B cell (primary cell): ENCODE measurements around the gene LAPTM4A. TPM values are rescaled to one million over a fixed set of nuclear protein-coding genes. Genes with fewer than 3 reads are reported as not detected.

Experiments used
- ATAC-seq: fragments of 200-7000 bp; cut with Tn5 transposase; one replicate; pipeline ENCODE4 v1.10.0; 2021; ENCODE audit warnings: low read depth, mild to moderate bottlenecking, moderate number of reproducible peaks, moderate library complexity
- CTCF ChIA-PET: fragments of 350-600 bp; sonication (Branson Sonifier 250); formaldehyde crosslinking; loops from one replicate; lab custom pipeline; 2021; ENCODE audit warnings: antibody characterized with exemption, inconsistent platforms; lab: Charles Lee
- POLR2A ChIA-PET: fragments of 350-600 bp; sonication (Branson Sonifier 250); formaldehyde crosslinking; loops from one replicate; lab custom pipeline; 2021; ENCODE audit warnings: antibody characterized with exemption; lab: Charles Lee
- DNase-seq: peaks from one replicate; pipeline ENCODE4 v3.0.0; 2013
- H2AFZ ChIP-seq: 2 replicates; pipeline ENCODE4 v1.6.1; 2012; ENCODE audit warnings: mild to moderate bottlenecking, low read depth, low read length; ENCODE audit not compliant: insufficient read depth, poor library complexity, severe bottlenecking
- H3K27ac ChIP-seq, 2 donors: 1 replicate in 1 of 2; 2 replicates in 1 of 2; pipeline ENCODE4 v1.5.1; 2012 to 2013; ENCODE audit warnings: low read length in 2 of 2, mild to moderate bottlenecking in 2 of 2, moderate library complexity in 1 of 2
- H3K27me3 ChIP-seq, 4 experiments: fragments of 200-600 bp in 1 of 4; sonication (generic) in 1 of 4; replicated peaks in 1 of 4; 1 replicate in 2 of 4; 2 replicates in 2 of 4; pipeline versions ENCODE4 v1.6.1 to v1.7.0; 2013 to 2016; ENCODE audit warnings: low read length in 3 of 4, mild to moderate bottlenecking in 2 of 4, mixed read lengths in 1 of 4, moderate library complexity in 1 of 4; ENCODE audit not compliant: insufficient read depth in 4 of 4, control insufficient read depth in 3 of 4; ENCODE audit errors: control extremely low read depth in 1 of 4
- H3K36me3 ChIP-seq, 2 experiments: replicated peaks in 1 of 2; 1 replicate in 1 of 2; 2 replicates in 1 of 2; pipeline versions ENCODE4 v1.6.1 to v1.7.1; 2013; ENCODE audit warnings: low read length in 1 of 2; ENCODE audit not compliant: insufficient read depth in 2 of 2, control insufficient read depth in 1 of 2; ENCODE audit errors: control extremely low read depth in 1 of 2, extremely low read depth in 1 of 2
- H3K4me1 ChIP-seq, 2 donors: fragments of 200-600 bp in 1 of 2; sonication (generic) in 1 of 2; 1 replicate in 1 of 2; 2 replicates in 1 of 2; pipeline versions ENCODE4 v1.5.1 to v1.6.1; 2013 to 2017; ENCODE audit warnings: low read length in 2 of 2; ENCODE audit not compliant: control insufficient read depth in 2 of 2, insufficient read depth in 2 of 2
- H3K4me2 ChIP-seq: replicated peaks from 2 replicates; pipeline ENCODE3; 2012; ENCODE audit warnings: mild to moderate bottlenecking, low read depth, low read length; ENCODE audit not compliant: poor library complexity, severe bottlenecking
- H3K4me3 ChIP-seq, 5 experiments: fragments of 200-600 bp in 1 of 5; sonication (generic) in 1 of 5; 1 replicate in 3 of 5; 2 replicates in 2 of 5; pipeline versions ENCODE4 v1.5.1 to v1.7.0; 2011 to 2016; ENCODE audit warnings: low read length in 4 of 5, mild to moderate bottlenecking in 4 of 5, low read depth in 2 of 5, control low read depth in 1 of 5, moderate library complexity in 1 of 5; ENCODE audit not compliant: insufficient read depth in 1 of 5; ENCODE audit errors: control extremely low read depth in 1 of 5, extremely low read depth in 1 of 5
- H3K79me2 ChIP-seq: fragments of 200-600 bp; sonication (generic); one replicate; pipeline ENCODE4 v1.6.0; 2016; ENCODE audit warnings: low read length; ENCODE audit not compliant: control insufficient read depth, insufficient read depth
- H3K9ac ChIP-seq: fragments of 200-600 bp; sonication (generic); 2 replicates; pipeline ENCODE4 v1.6.1; 2017; ENCODE audit warnings: mild to moderate bottlenecking, low read length, moderate library complexity
- H3K9me3 ChIP-seq, 3 donors: one replicate each; pipeline versions ENCODE4 v1.6.1 to v1.7.1; 2013; ENCODE audit warnings: low read length in 2 of 3; ENCODE audit not compliant: control insufficient read depth in 2 of 3, insufficient read depth in 1 of 3; ENCODE audit errors: control extremely low read depth in 1 of 3
- H4K20me1 ChIP-seq: 2 replicates; pipeline ENCODE4 v1.6.0; 2012; ENCODE audit warnings: mild to moderate bottlenecking, low read length; ENCODE audit not compliant: insufficient read depth, control insufficient read depth, poor library complexity, severe bottlenecking
- H3K27ac Mint-ChIP-seq: one replicate; pipeline ENCODE4 v1.8.0; 2021; ENCODE audit warnings: mixed read lengths
- H3K27me3 Mint-ChIP-seq: one replicate; pipeline ENCODE4 v1.8.0; 2021; ENCODE audit warnings: mixed read lengths
- H3K4me1 Mint-ChIP-seq: one replicate; pipeline ENCODE4 v1.8.0; 2021; ENCODE audit warnings: mixed read lengths
- H3K4me3 Mint-ChIP-seq: one replicate; pipeline ENCODE4 v1.8.0; 2021; ENCODE audit warnings: mixed read lengths
- H3K9me3 Mint-ChIP-seq: one replicate; pipeline ENCODE4 v1.8.0; 2022; ENCODE audit warnings: mixed read lengths; ENCODE audit not compliant: insufficient read depth
- EZH2 ChIP-seq: IDR thresholded peaks from 2 replicates; pipeline ENCODE4 v1.6.1; 2012; ENCODE audit warnings: borderline replicate concordance, low read depth, mild to moderate bottlenecking, moderate library complexity, low read length; ENCODE audit not compliant: insufficient read depth, poor library complexity, severe bottlenecking
- WGBS: methylation state at CpG from one replicate; pipeline ENCODE4 v1.1.5; 2013; ENCODE audit warnings: missing lambda C conversion rate; ENCODE audit not compliant: insufficient coverage; 5-methylcytosine and 5-hydroxymethylcytosine counted together
- intact Hi-C: fragments of 100-400 bp; cut with micrococcal nuclease; formaldehyde crosslinking; loops from one replicate; pipeline ENCODE4 v1.10.0; 2022
- polyA plus RNA-seq: library from polyadenylated mRNA; depleted of rRNA; stranded (reverse); fragments of >200 nt; gene quantifications from 2 replicates; pipeline ENCODE4 v1.2.3, GENCODE V29; 2012
- total RNA-seq, 2 donors: library from RNA; stranded (reverse); fragments of 120-200 nt in 1 of 2; gene quantifications; 1 replicate in 1 of 2; 2 replicates in 1 of 2; pipeline versions ENCODE4 v1.2.3 to v1.2.4, GENCODE V29; 2013 to 2022
- TF ChIP-seq, protein P1 (sequence below): fragments of 200-600 bp; IDR thresholded peaks from one replicate; pipeline ENCODE4 v1.8.0; 2022; ENCODE audit warnings: antibody characterized with exemption, mild to moderate bottlenecking

LAPTM4A gene
- total and polyA plus RNA-seq, 2 donors (not counting 1 experiment from before 2014, with no cell fraction given): 45.9 to 74.4 TPM

DNA sequence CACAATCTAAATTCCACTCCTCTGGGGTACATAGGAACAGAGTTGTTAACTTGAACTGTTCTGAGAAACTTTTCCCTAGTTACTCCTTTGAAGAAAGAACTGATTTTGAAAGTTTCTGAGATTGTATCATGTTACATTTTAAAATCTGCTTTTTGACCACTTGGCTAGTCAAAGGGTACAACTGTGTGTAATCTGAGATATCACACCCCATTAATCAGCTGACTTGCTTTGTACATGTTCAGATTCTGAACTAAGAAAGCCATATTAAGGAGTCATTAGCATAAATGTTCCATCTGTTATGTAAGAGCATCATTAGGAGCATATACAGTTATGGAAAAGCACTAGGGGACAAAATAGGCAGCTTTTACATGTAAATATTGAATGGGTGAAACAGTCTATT, 57.7 kb downstream of the LAPTM4A start:
- H2AFZ ChIP-seq: no peak overlapping the region
- ATAC-seq: no peak
- H3K4me3 ChIP-seq: no peak overlapping the region
- intact Hi-C loops: loop anchor here (10.0 kb wide), 1 partner anchor 451 kb away; the partner anchor contains the start of gene RHOB
- H3K27me3 Mint-ChIP-seq: peaks cover 33% of the 10 kb centered on the region
- H4K20me1 ChIP-seq: no peaks in the 10 kb centered on the region
- H3K4me1 ChIP-seq: peaks cover 11 to 16% of the 10 kb centered on the region in 2 donors
- no peak for DNase-seq
- no peaks in the 10 kb centered on the region for H3K9me3 Mint-ChIP-seq
- H3K4me2 ChIP-seq: no peak overlapping the region
- no peak overlapping the region for H3K27ac Mint-ChIP-seq
- TF ChIP-seq, protein P1, sequence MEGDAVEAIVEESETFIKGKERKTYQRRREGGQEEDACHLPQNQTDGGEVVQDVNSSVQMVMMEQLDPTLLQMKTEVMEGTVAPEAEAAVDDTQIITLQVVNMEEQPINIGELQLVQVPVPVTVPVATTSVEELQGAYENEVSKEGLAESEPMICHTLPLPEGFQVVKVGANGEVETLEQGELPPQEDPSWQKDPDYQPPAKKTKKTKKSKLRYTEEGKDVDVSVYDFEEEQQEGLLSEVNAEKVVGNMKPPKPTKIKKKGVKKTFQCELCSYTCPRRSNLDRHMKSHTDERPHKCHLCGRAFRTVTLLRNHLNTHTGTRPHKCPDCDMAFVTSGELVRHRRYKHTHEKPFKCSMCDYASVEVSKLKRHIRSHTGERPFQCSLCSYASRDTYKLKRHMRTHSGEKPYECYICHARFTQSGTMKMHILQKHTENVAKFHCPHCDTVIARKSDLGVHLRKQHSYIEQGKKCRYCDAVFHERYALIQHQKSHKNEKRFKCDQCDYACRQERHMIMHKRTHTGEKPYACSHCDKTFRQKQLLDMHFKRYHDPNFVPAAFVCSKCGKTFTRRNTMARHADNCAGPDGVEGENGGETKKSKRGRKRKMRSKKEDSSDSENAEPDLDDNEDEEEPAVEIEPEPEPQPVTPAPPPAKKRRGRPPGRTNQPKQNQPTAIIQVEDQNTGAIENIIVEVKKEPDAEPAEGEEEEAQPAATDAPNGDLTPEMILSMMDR: no peak
- no peak for TF ChIP-seq EZH2
- H3K4me1 Mint-ChIP-seq: peaks cover 16% of the 10 kb centered on the region
- CTCF ChIA-PET: no interaction called here
- no peaks in the 10 kb centered on the region for H3K36me3 ChIP-seq
- H3K4me3 Mint-ChIP-seq: no peak overlapping the region
- H3K9me3 ChIP-seq: no peaks in the 10 kb centered on the region
- H3K79me2 ChIP-seq: no peaks in the 10 kb centered on the region
- H3K27ac ChIP-seq: no peak overlapping the region
- no peak overlapping the region for H3K9ac ChIP-seq
- H3K27me3 ChIP-seq: peaks cover 0 to 7% (median 3%) of the 10 kb centered on the region in 4 experiments
- POLR2A ChIA-PET: no interaction called here

- Histone ChIP-seq H3K9me3 (no peaks in the 10 kb centered on the region), H3K27me3 (peaks cover 0 to 7% (median 2%) of the 10 kb centered on the region in 4 experiments), H3K4me1 (peaks cover 16 to 22% of the 10 kb centered on the region in 2 donors), H4K20me1 (no peaks in the 10 kb centered on the region), H3K4me2 (no peak overlapping the region), H3K4me3 (no peak overlapping the region), H2AFZ (no peak overlapping the region), H3K36me3 (no peaks in the 10 kb centered on the region), H3K27ac (no peak overlapping the region), H3K79me2 (no peaks in the 10 kb centered on the region), H3K9ac (no peak overlapping the region)
- no peaks in the 10 kb centered on the region for H3K9me3 Mint-ChIP-seq
- H3K4me3 Mint-ChIP-seq: no peak overlapping the region
- POLR2A ChIA-PET: no interaction called here
- H3K27ac Mint-ChIP-seq: no peak overlapping the region
- intact Hi-C loops: loop anchor here (2.0 to 10.0 kb wide), 2 partner anchors 453 to 643 kb away; partner anchors contain the start of gene RHOB
- H3K27me3 Mint-ChIP-seq: peaks cover 27% of the 10 kb centered on the region
- ATAC-seq: no peak
- no CpG with 5 or more reads among the region's 1 CpG for WGBS
- DNase-seq: no peak
- H3K4me1 Mint-ChIP-seq: peaks cover 28% of the 10 kb centered on the region
- CTCF ChIA-PET: interaction anchor here (1.3 kb wide), 1 partner anchor 24 kb away, joined by 5 read pairs; no protein-coding TSS in a partner anchor
- no peak for TF ChIP-seq EZH2
- TF ChIP-seq, protein P1: no peak
Measured at GRCh38 chr2:19991895-19992294, 59.5 kb downstream of the LAPTM4A start.
